CD14-positive monocyte (primary cell): Measurements from ENCODE around the gene RALGDS. TPM values are rescaled to one million over a fixed set of nuclear protein-coding genes. Genes with fewer than 3 reads are reported as not detected.
A peak's percentile ranks its signal among the peaks of the same experiment; 100 is the strongest.

Experiments used
- DNase-seq, 3 donors: peaks; one replicate each; pipeline ENCODE4 v3.0.0-alpha.2; 2011 to 2022
- H2AFZ ChIP-seq: 2 replicates; pipeline ENCODE4 v1.6.0; 2012; ENCODE audit warnings: mild to moderate bottlenecking, low read depth, low read length, inconsistent platforms; ENCODE audit not compliant: insufficient read depth, poor library complexity, severe bottlenecking
- H3K27ac ChIP-seq, 2 donors: 1 replicate in 1 of 2; 2 replicates in 1 of 2; pipeline ENCODE4 v1.5.1; 2012 to 2013; ENCODE audit warnings: low read length in 2 of 2, control low read depth in 1 of 2, inconsistent platforms in 1 of 2, low read depth in 1 of 2, mild to moderate bottlenecking in 1 of 2
- H3K27me3 ChIP-seq, 2 donors: one replicate each; pipeline versions ENCODE4 v1.6.0 to v1.6.1; 2011 to 2013; ENCODE audit warnings: low read length in 2 of 2; ENCODE audit not compliant: control insufficient read depth in 2 of 2, insufficient read depth in 2 of 2
- H3K36me3 ChIP-seq, 2 donors: replicated peaks in 1 of 2; 1 replicate in 1 of 2; 2 replicates in 1 of 2; pipeline versions ENCODE4 v1.5.1 to v1.6.1; 2012 to 2013; ENCODE audit warnings: low read length in 2 of 2, control low read depth in 1 of 2, inconsistent platforms in 1 of 2, mild to moderate bottlenecking in 1 of 2; ENCODE audit not compliant: insufficient read depth in 2 of 2, control insufficient read depth in 1 of 2
- H3K4me1 ChIP-seq, 2 donors: 1 replicate in 1 of 2; 2 replicates in 1 of 2; pipeline versions ENCODE4 v1.5.1 to v1.6.1; 2012 to 2013; ENCODE audit warnings: low read length in 2 of 2, control low read depth in 1 of 2, inconsistent platforms in 1 of 2, mild to moderate bottlenecking in 1 of 2, moderate library complexity in 1 of 2; ENCODE audit not compliant: insufficient read depth in 2 of 2, control insufficient read depth in 1 of 2
- H3K4me2 ChIP-seq: replicated peaks from 2 replicates; pipeline ENCODE3; 2012; ENCODE audit warnings: low read length, moderate library complexity, mild to moderate bottlenecking; ENCODE audit not compliant: poor library complexity, severe bottlenecking; ENCODE audit errors: extremely low read depth
- H3K4me3 ChIP-seq, 3 experiments: fragments of 200-600 bp in 1 of 3; sonication (generic) in 1 of 3; replicated peaks in 1 of 3; 1 replicate in 2 of 3; 2 replicates in 1 of 3; pipeline ENCODE4 v1.5.1; 2011 to 2013; ENCODE audit warnings: low read length in 3 of 3, mild to moderate bottlenecking in 3 of 3, control low read depth in 2 of 3, low read depth in 2 of 3, inconsistent platforms in 1 of 3, moderate library complexity in 1 of 3
- H3K79me2 ChIP-seq: 2 replicates; pipeline ENCODE4 v1.6.0; 2012; ENCODE audit warnings: mild to moderate bottlenecking, control low read depth, inconsistent platforms, low read length, moderate library complexity; ENCODE audit not compliant: insufficient read depth
- H3K9ac ChIP-seq: 2 replicates; pipeline ENCODE4 v1.6.0; 2017; ENCODE audit warnings: low read length, mild to moderate bottlenecking; ENCODE audit not compliant: insufficient read depth, poor library complexity, severe bottlenecking
- H3K9me3 ChIP-seq, 2 donors: replicated peaks in 1 of 2; 1 replicate in 1 of 2; 2 replicates in 1 of 2; pipeline versions ENCODE4 v1.5.1 to v1.6.1; 2012 to 2013; ENCODE audit warnings: low read length in 2 of 2, control low read depth in 1 of 2; ENCODE audit not compliant: control insufficient read depth in 1 of 2, insufficient read depth in 1 of 2
- H4K20me1 ChIP-seq: 2 replicates; pipeline ENCODE4 v1.6.0; 2012; ENCODE audit warnings: mild to moderate bottlenecking, low read length, control low read depth, moderate library complexity; ENCODE audit not compliant: insufficient read depth
- H3K27ac Mint-ChIP-seq, 7 donors: one replicate each; pipeline ENCODE4 v1.8.0; 2020; ENCODE audit warnings: mild to moderate bottlenecking in 7 of 7, mixed read lengths in 7 of 7, moderate library complexity in 6 of 7, inconsistent platforms in 2 of 7
- H3K27me3 Mint-ChIP-seq, 3 donors: one replicate each; pipeline ENCODE4 v1.8.0; 2021 to 2022; ENCODE audit warnings: low read depth in 3 of 3, mild to moderate bottlenecking in 3 of 3, mixed read lengths in 3 of 3, moderate library complexity in 3 of 3, inconsistent platforms in 1 of 3
- H3K36me3 Mint-ChIP-seq, 2 donors: one replicate each; pipeline ENCODE4 v1.8.0; 2020; ENCODE audit warnings: mixed read lengths in 2 of 2, inconsistent platforms in 1 of 2, mild to moderate bottlenecking in 1 of 2
- H3K4me1 Mint-ChIP-seq: one replicate; pipeline ENCODE4 v1.8.0; 2020; ENCODE audit warnings: mild to moderate bottlenecking, mixed read lengths
- H3K4me3 Mint-ChIP-seq, 2 donors: one replicate each; pipeline ENCODE4 v1.8.0; 2020; ENCODE audit warnings: mild to moderate bottlenecking in 2 of 2, mixed read lengths in 2 of 2, moderate library complexity in 1 of 2
- H3K9me3 Mint-ChIP-seq, 7 donors: one replicate each; pipeline ENCODE4 v1.8.0; 2020 to 2022; ENCODE audit warnings: mixed read lengths in 7 of 7, mild to moderate bottlenecking in 6 of 7, moderate library complexity in 6 of 7, inconsistent platforms in 2 of 7
- CTCF ChIP-seq: fragments of 200-600 bp; IDR thresholded peaks from one replicate; pipeline ENCODE4 v1.8.0; 2022; ENCODE audit warnings: antibody characterized with exemption, mild to moderate bottlenecking
- WGBS: methylation state at CpG from one replicate; pipeline ENCODE4 v1.1.5; 2013; ENCODE audit warnings: missing lambda C conversion rate; ENCODE audit not compliant: insufficient coverage; 5-methylcytosine and 5-hydroxymethylcytosine counted together
- intact Hi-C, 2 donors: fragments of 100-400 bp; cut with micrococcal nuclease; formaldehyde crosslinking; loops; one replicate each; pipeline versions ENCODE4 v1.15.0 to v1.15.1; 2023
- polyA plus RNA-seq, 3 donors: library from polyadenylated mRNA; depleted of rRNA in 1 of 3; unstranded in 2 of 3; stranded (reverse) in 1 of 3; fragments of 300-500 nt in 2 of 3; fragments of >200 nt in 1 of 3; fragmentation: Illumina TruSeq in 2 of 3; gene quantifications; 1 replicate in 2 of 3; 2 replicates in 1 of 3; pipeline ENCODE4 v1.2.3, GENCODE V29; 2012 to 2021

The RALGDS gene
- polyA plus RNA-seq, 3 donors = 3.5 to 63.8 (median 4.2) TPM

GRCh38 chr9:133118568-133118967 lies 2.5 kb downstream of the RALGDS start:
- H3K27ac ChIP-seq = no peak overlapping the region
- peaks cover 63 to 80% of the 10 kb centered on the region in 2 donors for H3K4me1 ChIP-seq
- H3K36me3 Mint-ChIP-seq = peaks cover 6 to 18% of the 10 kb centered on the region in 2 donors
- H3K27me3 ChIP-seq = no peaks in the 10 kb centered on the region
- 78% methylated on average over 1 of the region's 3 CpGs for WGBS
- peaks cover 8 to 9% (median 8%) of the 10 kb centered on the region in 3 donors for H3K27me3 Mint-ChIP-seq
- peak overlapping the region; percentile 63 to 85 for H3K4me3 Mint-ChIP-seq
- H3K36me3 ChIP-seq = no peaks in the 10 kb centered on the region
- intact Hi-C loops = no loop called here
- H2AFZ ChIP-seq = no peak overlapping the region
- H3K4me3 ChIP-seq = no peak overlapping the region
- H3K4me2 ChIP-seq = no peak overlapping the region
- H3K9ac ChIP-seq = no peak overlapping the region
- H3K79me2 ChIP-seq = peaks cover 14% of the 10 kb centered on the region
- DNase-seq = no peak
- peaks cover 21% of the 10 kb centered on the region for H4K20me1 ChIP-seq
- TF ChIP-seq CTCF = no peak
- H3K9me3 ChIP-seq = no peaks in the 10 kb centered on the region
- H3K9me3 Mint-ChIP-seq = no peaks in the 10 kb centered on the region
- peaks cover 78% of the 10 kb centered on the region for H3K4me1 Mint-ChIP-seq
- H3K27ac Mint-ChIP-seq = peak overlapping the region in 5 of 7 donors; percentile 25 to 83 (median 62)

- Mint-ChIP-seq H3K9me3 (no peaks in the 10 kb centered on the region), H3K4me3 (peak overlapping the region in 1 of 2 donors; percentile 56), H3K4me1 (peaks cover 78% of the 10 kb centered on the region), H3K27ac (peak overlapping the region in 2 of 7 donors; percentile 59 to 83), H3K36me3 (peaks cover 6 to 19% of the 10 kb centered on the region in 2 donors), H3K27me3 (peaks cover 7 to 8% (median 8%) of the 10 kb centered on the region in 3 donors)
- Histone ChIP-seq H3K36me3 (no peaks in the 10 kb centered on the region), H3K9ac (no peak overlapping the region), H3K4me1 (peaks cover 63 to 80% of the 10 kb centered on the region in 2 donors), H3K4me2 (no peak overlapping the region), H3K9me3 (no peaks in the 10 kb centered on the region), H3K27me3 (no peaks in the 10 kb centered on the region), H3K79me2 (peaks cover 14% of the 10 kb centered on the region), H3K27ac (no peak overlapping the region), H4K20me1 (peaks cover 21% of the 10 kb centered on the region), H2AFZ (no peak overlapping the region), H3K4me3 (no peak overlapping the region)
- DNase-seq = no peak
- WGBS = 100% methylated on average over 3 of the region's 3 CpGs
- intact Hi-C loops = no loop called here
- TF ChIP-seq CTCF = no peak
Observed at GRCh38 chr9:133118179-133118520, 2.9 kb downstream of the RALGDS start.
